K562 (cell line): Measurements from ENCODE around the gene SUPT5H. TPM values are rescaled to one million over a fixed set of nuclear protein-coding genes. Genes with fewer than 3 reads are reported as not detected.

ENCODE experiments used
- CBX1 ChIP-seq: sonication (generic); IDR thresholded peaks from 2 replicates; pipeline ENCODE4 v1.6.1; 2016; ENCODE audit warnings: antibody characterized with exemption, low read depth, mild to moderate bottlenecking
- FOXJ3 ChIP-seq: sonication (generic); formaldehyde crosslinking; IDR thresholded peaks from 2 replicates; pipeline ENCODE4 v1.4.0; 2020; ENCODE audit warnings: mild to moderate bottlenecking, missing genetic modification reagents
- FOXM1 ChIP-seq, 2 experiments: fragments of 450-650 bp in 1 of 2; sonication (generic) in 1 of 2; formaldehyde crosslinking in 1 of 2; IDR thresholded peaks; 2 replicates each; pipeline versions ENCODE4 v1.6.1 to v1.9.0; 2017 to 2022; ENCODE audit warnings: low read depth in 2 of 2, mild to moderate bottlenecking in 2 of 2, missing genetic modification reagents in 1 of 2, moderate library complexity in 1 of 2
- NELFE ChIP-seq: IDR thresholded peaks from 2 replicates; pipeline ENCODE4 v1.6.1; 2011; ENCODE audit warnings: mild to moderate bottlenecking; ENCODE audit not compliant: insufficient read depth, insufficient read length
- PHF8 ChIP-seq: fragments of 200-600 bp; sonication (generic); IDR thresholded peaks from 2 replicates; pipeline ENCODE4 v1.6.1; 2012; ENCODE audit warnings: mixed run types, mild to moderate bottlenecking, inconsistent platforms, low read length, moderate library complexity, borderline replicate concordance
- SIN3B ChIP-seq: fragments of 450-650 bp; IDR thresholded peaks from 2 replicates; pipeline ENCODE4 v1.6.1; 2017; ENCODE audit warnings: low read depth, mild to moderate bottlenecking, moderate library complexity
- ZBTB8A ChIP-seq: fragments of 450-650 bp; IDR thresholded peaks from 2 replicates; pipeline ENCODE4 v1.6.1; 2018; ENCODE audit warnings: mild to moderate bottlenecking, moderate library complexity; ENCODE audit not compliant: partially characterized antibody
- ZNF316 ChIP-seq: fragments of 450-650 bp; IDR thresholded peaks from 2 replicates; pipeline ENCODE4 v1.6.1; 2016
- ZNF431 ChIP-seq: sonication (generic); formaldehyde crosslinking; IDR thresholded peaks from 2 replicates; pipeline ENCODE4 v1.8.0; 2022; ENCODE audit warnings: mild to moderate bottlenecking, missing genetic modification reagents
- polyA plus RNA-seq, 8 experiments: library from polyadenylated mRNA; depleted of rRNA in 4 of 8; stranded (reverse) in 5 of 8; unstranded in 3 of 8; fragments of >200 nt; fragmentation: Nextera tagmentation in 2 of 8; fragmentation: Illumina TruSeq in 1 of 8; extraction: Ambion mirVana in 2 of 8; extraction: Trizol in 1 of 8; gene quantifications; 2 replicates each; pipeline versions ENCODE4 v1.2.1 to v1.2.3, GENCODE V29; 2011 to 2014; ENCODE audit warnings: inconsistent platforms in 1 of 8, missing spikeins in 1 of 8
- total RNA-seq, 7 experiments: library from RNA; depleted of rRNA in 6 of 7; stranded (reverse); fragments of >200 nt in 6 of 7; fragmentation: Illumina TruSeq in 2 of 7; extraction: Trizol in 2 of 7; gene quantifications; 2 replicates each; pipeline versions ENCODE4 v1.2.1 to v1.2.3, GENCODE V29; 2011 to 2021; ENCODE audit warnings: low replicate concordance in 1 of 7
- TF ChIP-seq, protein P1 (sequence below): fragments of 250-450 bp; sonication (Bioruptor Pico); IDR thresholded peaks from 2 replicates; pipeline ENCODE4 v1.4.0; 2020
- TF ChIP-seq, protein P2 (sequence below), 2 experiments: fragments of 450-650 bp; conservative IDR thresholded peaks; 2 replicates each; pipeline ENCODE4 v1.6.1; 2017; ENCODE audit warnings: mild to moderate bottlenecking in 2 of 2, moderate library complexity in 2 of 2
- TF ChIP-seq, protein P3 (sequence below): fragments of 250-450 bp; sonication (Bioruptor Pico); IDR thresholded peaks from 2 replicates; pipeline ENCODE4 v1.8.0; 2021; ENCODE audit warnings: borderline replicate concordance, mild to moderate bottlenecking, moderate library complexity; ENCODE audit not compliant: poor library complexity, severe bottlenecking

SUPT5H gene
- total and polyA plus RNA-seq, 9 of the 15 experiments (the other 6 are each of a cell fraction or from before 2014, with no cell fraction given) = 13.3 to 85.9 (median 35.9) TPM

DNA sequence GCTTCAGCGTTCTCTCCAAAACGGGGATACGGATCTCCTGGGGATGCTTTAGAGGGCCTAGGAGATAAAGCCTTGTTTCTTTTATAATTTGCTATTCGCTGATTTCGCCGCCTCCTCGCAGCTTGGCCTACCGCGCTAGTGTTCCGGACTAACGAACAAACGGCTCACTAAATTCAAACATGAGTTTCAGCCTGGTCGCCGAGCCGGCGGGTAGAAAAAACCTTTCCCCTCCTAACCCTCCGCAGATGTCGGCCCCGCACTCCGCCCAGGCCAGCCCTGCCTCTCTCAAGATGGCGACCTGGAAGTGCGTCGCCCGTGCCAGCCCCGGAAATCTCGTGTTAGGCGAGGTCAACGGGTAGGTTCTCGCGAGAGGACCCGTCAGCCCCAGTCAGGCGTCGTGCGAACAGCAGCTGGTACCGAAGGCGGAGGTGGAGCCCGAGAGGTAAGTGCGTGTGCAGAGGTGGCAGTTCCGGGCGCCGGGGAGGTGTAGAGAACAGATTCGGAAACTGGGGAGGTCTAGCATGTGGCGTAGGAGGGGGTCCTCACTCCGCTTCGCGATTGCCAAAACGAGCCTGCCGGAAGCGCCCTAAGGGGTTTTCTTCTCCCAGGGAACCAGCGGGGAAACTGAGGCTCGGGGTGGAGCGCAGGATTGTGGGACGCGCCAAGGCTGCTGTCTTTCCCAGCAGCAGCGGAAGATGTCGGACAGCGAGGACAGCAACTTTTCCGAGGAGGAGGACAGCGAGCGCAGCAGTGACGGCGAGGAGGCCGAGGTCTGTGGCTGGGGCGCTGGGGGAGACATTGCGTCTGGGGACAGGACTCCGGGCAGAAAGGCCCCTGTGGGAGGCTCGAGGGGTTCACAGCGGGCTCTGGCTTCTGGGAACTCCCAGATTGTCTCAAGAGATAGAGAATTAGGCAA, at the start of gene SUPT5H (continued):
- no peak for TF ChIP-seq ZBTB8A
- TF ChIP-seq FOXJ3 (CRISPR knock-in tag) = no peak
- 0 out of 2 replicates have a peak, but pooled peaks have one; percentile 62 for TF ChIP-seq CBX1
- no peak for TF ChIP-seq ZNF316
- TF ChIP-seq NELFE = no peak
- TF ChIP-seq, protein P1, sequence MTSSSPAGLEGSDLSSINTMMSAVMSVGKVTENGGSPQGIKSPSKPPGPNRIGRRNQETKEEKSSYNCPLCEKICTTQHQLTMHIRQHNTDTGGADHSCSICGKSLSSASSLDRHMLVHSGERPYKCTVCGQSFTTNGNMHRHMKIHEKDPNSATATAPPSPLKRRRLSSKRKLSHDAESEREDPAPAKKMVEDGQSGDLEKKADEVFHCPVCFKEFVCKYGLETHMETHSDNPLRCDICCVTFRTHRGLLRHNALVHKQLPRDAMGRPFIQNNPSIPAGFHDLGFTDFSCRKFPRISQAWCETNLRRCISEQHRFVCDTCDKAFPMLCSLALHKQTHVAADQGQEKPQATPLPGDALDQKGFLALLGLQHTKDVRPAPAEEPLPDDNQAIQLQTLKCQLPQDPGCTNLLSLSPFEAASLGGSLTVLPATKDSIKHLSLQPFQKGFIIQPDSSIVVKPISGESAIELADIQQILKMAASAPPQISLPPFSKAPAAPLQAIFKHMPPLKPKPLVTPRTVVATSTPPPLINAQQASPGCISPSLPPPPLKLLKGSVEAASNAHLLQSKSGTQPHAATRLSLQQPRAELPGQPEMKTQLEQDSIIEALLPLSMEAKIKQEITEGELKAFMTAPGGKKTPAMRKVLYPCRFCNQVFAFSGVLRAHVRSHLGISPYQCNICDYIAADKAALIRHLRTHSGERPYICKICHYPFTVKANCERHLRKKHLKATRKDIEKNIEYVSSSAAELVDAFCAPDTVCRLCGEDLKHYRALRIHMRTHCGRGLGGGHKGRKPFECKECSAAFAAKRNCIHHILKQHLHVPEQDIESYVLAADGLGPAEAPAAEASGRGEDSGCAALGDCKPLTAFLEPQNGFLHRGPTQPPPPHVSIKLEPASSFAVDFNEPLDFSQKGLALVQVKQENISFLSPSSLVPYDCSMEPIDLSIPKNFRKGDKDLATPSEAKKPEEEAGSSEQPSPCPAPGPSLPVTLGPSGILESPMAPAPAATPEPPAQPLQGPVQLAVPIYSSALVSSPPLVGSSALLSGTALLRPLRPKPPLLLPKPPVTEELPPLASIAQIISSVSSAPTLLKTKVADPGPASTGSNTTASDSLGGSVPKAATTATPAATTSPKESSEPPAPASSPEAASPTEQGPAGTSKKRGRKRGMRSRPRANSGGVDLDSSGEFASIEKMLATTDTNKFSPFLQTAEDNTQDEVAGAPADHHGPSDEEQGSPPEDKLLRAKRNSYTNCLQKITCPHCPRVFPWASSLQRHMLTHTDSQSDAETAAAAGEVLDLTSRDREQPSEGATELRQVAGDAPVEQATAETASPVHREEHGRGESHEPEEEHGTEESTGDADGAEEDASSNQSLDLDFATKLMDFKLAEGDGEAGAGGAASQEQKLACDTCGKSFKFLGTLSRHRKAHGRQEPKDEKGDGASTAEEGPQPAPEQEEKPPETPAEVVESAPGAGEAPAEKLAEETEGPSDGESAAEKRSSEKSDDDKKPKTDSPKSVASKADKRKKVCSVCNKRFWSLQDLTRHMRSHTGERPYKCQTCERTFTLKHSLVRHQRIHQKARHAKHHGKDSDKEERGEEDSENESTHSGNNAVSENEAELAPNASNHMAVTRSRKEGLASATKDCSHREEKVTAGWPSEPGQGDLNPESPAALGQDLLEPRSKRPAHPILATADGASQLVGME (CRISPR knock-in tag) = no peak
- peak; percentile 33; the same call in 1 of the 2 replicates for TF ChIP-seq FOXM1 (IDR thresholded peaks at IDR 0.05; ENCODE audit: low read depth)
- no peak for TF ChIP-seq FOXM1 (CRISPR knock-in tag; IDR thresholded peaks at IDR 0.05; ENCODE audit: low read depth)
- TF ChIP-seq ZNF431 (CRISPR knock-in tag) = no peak
- TF ChIP-seq, protein P2, sequence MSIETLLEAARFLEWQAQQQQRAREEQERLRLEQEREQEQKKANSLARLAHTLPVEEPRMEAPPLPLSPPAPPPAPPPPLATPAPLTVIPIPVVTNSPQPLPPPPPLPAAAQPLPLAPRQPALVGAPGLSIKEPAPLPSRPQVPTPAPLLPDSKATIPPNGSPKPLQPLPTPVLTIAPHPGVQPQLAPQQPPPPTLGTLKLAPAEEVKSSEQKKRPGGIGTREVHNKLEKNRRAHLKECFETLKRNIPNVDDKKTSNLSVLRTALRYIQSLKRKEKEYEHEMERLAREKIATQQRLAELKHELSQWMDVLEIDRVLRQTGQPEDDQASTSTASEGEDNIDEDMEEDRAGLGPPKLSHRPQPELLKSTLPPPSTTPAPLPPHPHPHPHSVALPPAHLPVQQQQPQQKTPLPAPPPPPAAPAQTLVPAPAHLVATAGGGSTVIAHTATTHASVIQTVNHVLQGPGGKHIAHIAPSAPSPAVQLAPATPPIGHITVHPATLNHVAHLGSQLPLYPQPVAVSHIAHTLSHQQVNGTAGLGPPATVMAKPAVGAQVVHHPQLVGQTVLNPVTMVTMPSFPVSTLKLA (conservative IDR thresholded peaks at IDR 0.05) = peak; percentile 85 to 91
- TF ChIP-seq PHF8 = peak; percentile 89
- TF ChIP-seq, protein P3, sequence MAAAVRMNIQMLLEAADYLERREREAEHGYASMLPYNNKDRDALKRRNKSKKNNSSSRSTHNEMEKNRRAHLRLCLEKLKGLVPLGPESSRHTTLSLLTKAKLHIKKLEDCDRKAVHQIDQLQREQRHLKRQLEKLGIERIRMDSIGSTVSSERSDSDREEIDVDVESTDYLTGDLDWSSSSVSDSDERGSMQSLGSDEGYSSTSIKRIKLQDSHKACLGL (CRISPR knock-in tag) = no peak
- 0 out of 2 replicates have a peak, but pooled peaks have one; percentile 21 for TF ChIP-seq SIN3B
